K562 (cell line): ENCODE measurements around the gene FAM110D. TPM values are rescaled to one million over a fixed set of nuclear protein-coding genes. Genes with fewer than 3 reads are reported as not detected.

Experiments used
- AFF4 ChIP-seq: sonication (generic); formaldehyde crosslinking; IDR thresholded peaks from 2 replicates; pipeline ENCODE4 v1.8.0; 2023; ENCODE audit warnings: mild to moderate bottlenecking, missing genetic modification reagents
- FOXP4 ChIP-seq: sonication (generic); formaldehyde crosslinking; IDR thresholded peaks from 2 replicates; pipeline ENCODE4 v1.8.0; 2022; ENCODE audit warnings: mild to moderate bottlenecking, missing genetic modification reagents, borderline replicate concordance
- HOXB6 ChIP-seq: fragments of 250-450 bp; sonication (Bioruptor Pico); IDR thresholded peaks from 2 replicates; pipeline ENCODE4 v1.5.1; 2022; ENCODE audit warnings: mild to moderate bottlenecking, borderline replicate concordance
- MBD2 ChIP-seq: sonication (generic); IDR thresholded peaks from 2 replicates; pipeline ENCODE4 v1.6.1; 2016; ENCODE audit warnings: low read depth, borderline replicate concordance
- SRSF3 ChIP-seq: fragments of 200-400 bp; formaldehyde crosslinking; IDR thresholded peaks from 2 replicates; pipeline ENCODE4 v1.6.1; 2016; ENCODE audit warnings: mild to moderate bottlenecking, low read length, moderate library complexity; ENCODE audit not compliant: insufficient read depth
- TAF7 ChIP-seq: fragments of 450-650 bp; IDR thresholded peaks from 2 replicates; pipeline ENCODE4 v1.6.1; 2016; ENCODE audit warnings: missing genetic modification characterization, missing compliant biosample characterization
- WHSC1 ChIP-seq: IDR thresholded peaks from one replicate; pipeline ENCODE4 v1.6.1; 2012; ENCODE audit warnings: low read length, control low read depth, inconsistent platforms
- ZBTB11 ChIP-seq, 3 experiments: fragments of 200-800 bp in 1 of 3; fragments of 250-450 bp in 1 of 3; fragments of 450-650 bp in 1 of 3; sonication (Bioruptor Pico) in 1 of 3; sonication (Bioruptor generic) in 1 of 3; formaldehyde crosslinking in 1 of 3; IDR thresholded peaks; 2 replicates each; pipeline versions ENCODE4 v1.6.1 to v1.8.0; 2016 to 2022; ENCODE audit warnings: mild to moderate bottlenecking in 2 of 3, missing genetic modification characterization in 2 of 3, missing compliant biosample characterization in 1 of 3, moderate library complexity in 1 of 3
- ZNF146 ChIP-seq: IDR thresholded peaks from one replicate; pipeline ENCODE4 v1.6.1; 2018; ENCODE audit warnings: missing compliant biosample characterization; ENCODE audit not compliant: unreplicated experiment
- ZNF41 ChIP-seq: fragments of 250-450 bp; sonication (Bioruptor Pico); conservative IDR thresholded peaks from 2 replicates; pipeline ENCODE4 v1.4.0; 2020; ENCODE audit warnings: mild to moderate bottlenecking
- polyA plus RNA-seq, 8 experiments: library from polyadenylated mRNA; depleted of rRNA in 4 of 8; stranded (reverse) in 5 of 8; unstranded in 3 of 8; fragments of >200 nt; fragmentation: Nextera tagmentation in 2 of 8; fragmentation: Illumina TruSeq in 1 of 8; extraction: Ambion mirVana in 2 of 8; extraction: Trizol in 1 of 8; gene quantifications; 2 replicates each; pipeline versions ENCODE4 v1.2.1 to v1.2.3, GENCODE V29; 2011 to 2014; ENCODE audit warnings: inconsistent platforms in 1 of 8, missing spikeins in 1 of 8
- total RNA-seq, 7 experiments: library from RNA; depleted of rRNA in 6 of 7; stranded (reverse); fragments of >200 nt in 6 of 7; fragmentation: Illumina TruSeq in 2 of 7; extraction: Trizol in 2 of 7; gene quantifications; 2 replicates each; pipeline versions ENCODE4 v1.2.1 to v1.2.3, GENCODE V29; 2011 to 2021; ENCODE audit warnings: low replicate concordance in 1 of 7

The FAM110D gene
- total and polyA plus RNA-seq, 9 of the 15 experiments (the other 6 are each of a cell fraction or from before 2014, with no cell fraction given), result 0.04 to 1.1 (median 0.33) TPM

GRCh38 chr1:26169669-26170471 is 11.0 kb downstream of the FAM110D start, which contains the start of gene ZNF593 (continued):
- TF ChIP-seq AFF4 (CRISPR knock-in tag), result peak; percentile 95
- no peak for TF ChIP-seq SRSF3
- peak; percentile 12; the same call in 1 of the 2 replicates for TF ChIP-seq HOXB6 (CRISPR knock-in tag)
- peak; percentile 27 for TF ChIP-seq WHSC1
- TF ChIP-seq FOXP4 (CRISPR knock-in tag), result peak; percentile 86; the same call in 1 of the 2 replicates
- TF ChIP-seq ZNF146 (CRISPR knock-in tag), result peak; percentile 27
- TF ChIP-seq ZNF41, result no peak; the same call in 1 of the 2 replicates
- TF ChIP-seq TAF7, result peak; percentile 63; the same call in 1 of the 2 replicates
- peak; percentile 80; the same call in 1 of the 2 replicates for TF ChIP-seq MBD2
- TF ChIP-seq ZBTB11 (CRISPR knock-in tag; IDR thresholded peaks at IDR 0.05), result peak in 2 of 3 experiments; percentile 72 to 95; a peak in 4 of 6 replicates
